ENCODE data around the gene FBRSL1.

FBRSL1 gene

DNA sequence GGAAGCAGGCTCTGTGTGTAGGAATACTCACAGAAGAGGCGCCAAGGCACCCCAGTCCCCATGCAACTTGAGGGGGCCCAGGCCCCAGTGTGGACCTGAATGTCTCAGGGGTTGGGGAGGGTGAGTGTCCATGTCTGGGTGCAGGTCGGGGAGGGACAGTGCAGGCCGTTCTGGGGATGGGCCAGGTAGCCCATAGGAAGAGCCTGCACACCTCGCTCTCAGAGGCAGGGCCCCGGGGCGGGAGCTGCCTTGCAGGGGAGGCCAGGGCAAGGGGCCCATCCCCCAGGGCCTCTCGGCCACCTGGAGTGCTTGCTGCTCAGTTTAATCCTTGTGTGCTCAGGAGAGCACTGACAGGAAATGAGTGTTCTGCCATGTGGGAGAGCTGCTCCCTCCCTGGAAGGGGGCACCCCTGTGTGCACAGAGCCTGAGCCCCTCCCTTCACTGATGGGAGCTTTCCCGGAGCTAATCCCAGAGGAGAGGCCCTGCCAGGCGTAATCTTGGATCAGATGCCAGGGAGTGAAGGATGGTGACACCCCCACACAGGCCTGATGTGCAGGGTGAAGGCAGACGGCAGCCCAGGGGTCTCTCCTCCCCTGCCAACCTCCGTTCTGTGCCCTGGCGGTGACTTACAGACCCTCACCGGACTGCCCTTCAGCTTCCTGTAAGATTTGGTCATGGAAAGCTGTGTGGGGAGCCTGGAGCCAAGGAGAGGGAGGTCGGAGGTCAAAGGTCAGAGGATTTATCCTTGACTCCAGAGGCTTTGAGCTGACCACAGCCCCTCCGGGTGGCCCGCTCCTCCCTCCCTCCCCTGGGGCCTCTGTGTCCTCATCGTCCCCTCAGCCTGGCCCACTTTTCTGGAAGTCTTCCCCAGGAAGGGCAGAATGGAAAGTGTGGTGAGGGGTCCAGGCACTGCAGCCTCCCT lies 24.4 kb upstream of the FBRSL1 start:
- TF ChIP-seq, protein P1, sequence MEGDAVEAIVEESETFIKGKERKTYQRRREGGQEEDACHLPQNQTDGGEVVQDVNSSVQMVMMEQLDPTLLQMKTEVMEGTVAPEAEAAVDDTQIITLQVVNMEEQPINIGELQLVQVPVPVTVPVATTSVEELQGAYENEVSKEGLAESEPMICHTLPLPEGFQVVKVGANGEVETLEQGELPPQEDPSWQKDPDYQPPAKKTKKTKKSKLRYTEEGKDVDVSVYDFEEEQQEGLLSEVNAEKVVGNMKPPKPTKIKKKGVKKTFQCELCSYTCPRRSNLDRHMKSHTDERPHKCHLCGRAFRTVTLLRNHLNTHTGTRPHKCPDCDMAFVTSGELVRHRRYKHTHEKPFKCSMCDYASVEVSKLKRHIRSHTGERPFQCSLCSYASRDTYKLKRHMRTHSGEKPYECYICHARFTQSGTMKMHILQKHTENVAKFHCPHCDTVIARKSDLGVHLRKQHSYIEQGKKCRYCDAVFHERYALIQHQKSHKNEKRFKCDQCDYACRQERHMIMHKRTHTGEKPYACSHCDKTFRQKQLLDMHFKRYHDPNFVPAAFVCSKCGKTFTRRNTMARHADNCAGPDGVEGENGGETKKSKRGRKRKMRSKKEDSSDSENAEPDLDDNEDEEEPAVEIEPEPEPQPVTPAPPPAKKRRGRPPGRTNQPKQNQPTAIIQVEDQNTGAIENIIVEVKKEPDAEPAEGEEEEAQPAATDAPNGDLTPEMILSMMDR (IDR thresholded peaks at IDR 0.05; ENCODE audit: control insufficient read depth, insufficient read depth, low read depth, low read length, missing control alignments) = no peak
- DNase-seq (ENCODE audit: low read depth) = no peak
- H3K4me3 ChIP-seq (ENCODE audit: control insufficient read depth, low read depth, low read length) = no peak overlapping the region

DNA sequence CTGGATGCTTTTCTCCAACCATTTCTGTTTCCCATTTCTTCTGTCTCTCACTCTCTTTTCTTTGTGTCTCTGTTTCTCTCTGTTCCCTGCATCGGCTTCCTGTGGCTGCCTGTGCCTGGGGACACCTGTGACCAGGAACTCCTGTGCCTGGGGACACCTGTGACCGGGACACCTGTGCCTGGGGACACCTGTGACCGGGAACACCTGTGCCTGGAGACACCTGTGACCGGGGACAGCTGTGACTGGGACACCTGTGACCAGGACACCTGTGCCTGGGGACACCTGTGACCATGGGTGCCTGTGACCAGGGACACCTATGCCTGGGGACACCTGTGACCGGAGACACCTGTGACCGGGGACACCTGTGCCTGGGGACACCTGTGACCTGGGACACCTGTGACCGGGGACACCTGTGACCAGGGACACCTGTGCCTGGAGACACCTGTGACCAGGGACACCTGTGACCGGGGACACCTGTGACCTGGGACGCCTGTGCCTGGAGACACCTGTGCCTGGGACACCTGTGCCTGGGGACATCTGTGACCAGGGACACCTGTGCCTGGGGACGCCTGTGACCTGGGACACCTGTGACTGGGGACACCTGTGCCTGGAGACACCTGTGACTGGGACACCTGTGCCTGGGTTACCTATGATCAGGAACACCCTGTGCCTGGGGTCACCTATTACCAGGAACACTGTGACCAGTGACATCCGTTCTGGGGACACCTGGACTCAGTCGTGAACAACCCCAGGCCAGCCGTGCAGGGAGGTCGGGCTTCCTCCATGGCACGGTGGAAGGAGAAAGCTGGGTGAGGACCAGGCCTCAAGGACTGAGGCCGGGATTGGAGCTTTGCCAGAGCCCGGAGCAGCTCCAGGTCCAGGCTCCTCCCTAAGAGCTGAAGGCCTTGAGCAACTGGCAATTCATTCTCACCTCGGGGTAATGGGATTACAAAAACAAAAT lies 23.4 kb upstream of the FBRSL1 start:
- no peak for DNase-seq (ENCODE audit: low read depth)
- TF ChIP-seq, protein P1 (IDR thresholded peaks at IDR 0.05; ENCODE audit: control insufficient read depth, insufficient read depth, low read depth, low read length, missing control alignments) = no peak

DNA sequence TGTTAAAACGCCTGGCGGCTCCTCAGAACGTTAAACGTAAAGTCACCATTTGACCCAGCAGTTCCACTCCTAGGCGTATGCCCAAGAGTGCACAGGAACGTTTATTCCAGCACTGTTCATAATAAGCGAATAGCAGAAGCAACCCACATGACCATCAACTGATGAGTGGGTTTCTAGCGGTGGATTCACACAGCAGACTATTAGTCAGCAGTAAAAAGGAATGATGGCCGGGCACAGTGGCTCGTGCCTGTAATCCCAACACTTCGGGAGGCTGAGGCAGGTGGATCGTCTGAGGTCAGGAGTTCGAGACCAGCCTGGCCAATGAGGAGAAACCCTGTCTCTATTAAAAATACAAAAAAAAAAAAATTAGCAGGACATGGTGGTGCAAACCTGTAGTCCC lies 22.4 kb upstream of the FBRSL1 start:
- no peak for DNase-seq (ENCODE audit: low read depth)
- H3K4me3 ChIP-seq (ENCODE audit: control insufficient read depth, low read depth, low read length) = no peak overlapping the region
- TF ChIP-seq, protein P1 (IDR thresholded peaks at IDR 0.05; ENCODE audit: control insufficient read depth, insufficient read depth, low read depth, low read length, missing control alignments) = no peak

More for the DNA sequence above, 23.4 kb upstream of the FBRSL1 start:
- no peak overlapping the region for H3K4me3 ChIP-seq (ENCODE audit: control insufficient read depth, low read depth, low read length)

DNA sequence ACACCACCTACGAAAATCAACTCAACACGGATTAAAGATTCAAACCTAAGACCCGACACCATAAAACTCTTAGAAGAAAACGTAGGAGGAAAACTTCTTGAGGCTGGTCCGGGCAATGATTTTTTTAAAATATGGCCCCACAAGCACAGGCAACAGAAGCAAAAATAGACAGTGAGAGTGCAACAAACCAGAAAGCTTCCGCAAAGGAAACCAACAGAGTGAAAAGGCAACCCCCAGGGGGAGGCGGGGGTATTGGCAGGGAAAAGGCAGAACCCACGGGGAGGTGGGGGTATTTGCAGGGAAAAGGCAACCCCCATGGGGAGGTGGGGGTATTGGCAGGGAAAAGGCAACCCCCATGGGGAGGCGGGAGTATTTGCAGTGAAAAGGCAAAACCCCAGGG lies 20.5 kb upstream of the FBRSL1 start:
- TF ChIP-seq, protein P1 (IDR thresholded peaks at IDR 0.05; ENCODE audit: control insufficient read depth, insufficient read depth, low read depth, low read length, missing control alignments) = no peak
- no peak overlapping the region for H3K4me3 ChIP-seq (ENCODE audit: control insufficient read depth, low read depth, low read length)
- DNase-seq (ENCODE audit: low read depth) = no peak

DNA sequence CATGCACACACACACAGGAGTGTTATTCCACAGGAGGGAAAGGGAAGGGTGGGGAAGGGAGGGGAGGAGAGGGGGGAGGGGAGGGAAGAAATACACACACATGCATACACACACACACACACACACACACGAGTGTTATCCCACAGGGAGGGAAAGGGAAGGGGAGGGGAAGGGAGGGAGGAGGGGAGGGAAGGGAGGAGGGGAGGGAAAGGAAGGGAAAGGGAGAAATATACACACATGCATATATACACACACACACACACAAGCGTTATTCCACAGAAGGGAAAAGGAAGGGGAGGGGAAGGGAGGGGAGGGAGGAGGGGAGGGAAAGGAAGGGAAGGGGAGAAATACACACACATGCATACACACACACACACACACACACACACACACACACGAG lies 19.6 kb upstream of the FBRSL1 start:
- TF ChIP-seq, protein P1 (IDR thresholded peaks at IDR 0.05; ENCODE audit: control insufficient read depth, insufficient read depth, low read depth, low read length, missing control alignments) = no peak
- DNase-seq (ENCODE audit: low read depth) = no peak
- H3K4me3 ChIP-seq (ENCODE audit: control insufficient read depth, low read depth, low read length) = no peak overlapping the region

DNA sequence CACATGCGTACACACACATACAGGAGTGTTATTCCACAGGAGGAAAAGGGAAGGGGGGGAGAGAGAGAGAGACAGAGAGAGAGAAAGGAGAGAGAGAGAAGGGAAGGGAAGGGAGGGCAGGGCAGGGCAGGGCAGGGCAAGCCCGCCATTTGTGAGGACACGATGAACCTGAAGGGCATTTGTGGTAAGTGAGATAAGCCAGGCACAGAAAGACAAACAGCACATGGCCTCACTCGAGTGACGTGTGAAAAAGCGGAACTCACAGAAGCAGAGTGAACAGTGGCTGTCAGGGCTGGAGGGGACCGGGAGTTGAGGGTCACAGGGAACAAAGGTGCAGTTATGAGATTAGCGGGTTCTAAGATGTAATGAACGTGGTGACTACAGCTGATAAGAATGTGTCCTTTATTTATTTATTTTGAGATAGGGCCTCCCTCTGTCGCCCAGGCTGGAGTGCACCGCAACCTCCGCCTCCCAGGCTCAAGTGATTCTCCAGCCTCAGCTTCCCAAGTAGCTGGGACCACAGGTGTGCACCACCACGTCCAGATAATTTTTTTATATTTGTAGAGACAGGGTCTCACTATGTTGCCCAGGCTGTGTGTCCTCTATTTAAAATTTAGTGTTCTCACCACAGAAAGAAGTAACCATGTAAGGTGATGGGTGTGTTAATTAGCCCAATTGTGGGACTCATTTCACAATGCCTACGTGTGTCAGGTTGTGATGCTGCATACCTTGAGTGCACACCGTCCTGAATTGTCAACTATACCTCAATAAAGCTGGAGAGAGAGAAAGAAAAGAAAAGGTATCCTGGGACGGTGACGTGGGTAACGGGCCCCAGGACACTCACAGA lies 18.7 kb upstream of the FBRSL1 start:
- DNase-seq (ENCODE audit: low read depth) = no peak

More for the DNA sequence above, 18.7 kb upstream of the FBRSL1 start:
- TF ChIP-seq, protein P1 (IDR thresholded peaks at IDR 0.05; ENCODE audit: control insufficient read depth, insufficient read depth, low read depth, low read length, missing control alignments) = no peak
- no peak overlapping the region for H3K4me3 ChIP-seq (ENCODE audit: control insufficient read depth, low read depth, low read length)
